DND-41 (cell line): ENCODE measurements around the gene ABLIM3.

Experiments
- ATAC-seq: fragments of 200-7000 bp; cut with Tn5 transposase; 3 replicates; pipeline ENCODE4 v1.9.1; 2021; ENCODE audit warnings: low read depth; ENCODE audit not compliant: insufficient read depth
- DNase-seq: peaks from one replicate; pipeline ENCODE4 v3.0.0-alpha.2; 2020
- H2AFZ ChIP-seq: 2 replicates; pipeline ENCODE4 v1.6.0; 2012; ENCODE audit warnings: low read depth, low read length
- H3K27ac ChIP-seq: 2 replicates; pipeline ENCODE4 v1.5.1; 2012; ENCODE audit warnings: low read length, inconsistent platforms
- H3K27me3 ChIP-seq: fragments of 200-600 bp; sonication (generic); 2 replicates; pipeline ENCODE4 v1.6.0; 2012; ENCODE audit warnings: low read length, mild to moderate bottlenecking, inconsistent platforms; ENCODE audit not compliant: insufficient read depth, poor library complexity
- H3K36me3 ChIP-seq: 2 replicates; pipeline ENCODE4 v1.5.1; 2012; ENCODE audit warnings: low read length, inconsistent platforms; ENCODE audit not compliant: insufficient read depth
- H3K4me1 ChIP-seq: 2 replicates; pipeline ENCODE4 v1.5.1; 2012; ENCODE audit warnings: mild to moderate bottlenecking, low read length; ENCODE audit not compliant: insufficient read depth
- H3K4me2 ChIP-seq: 2 replicates; pipeline ENCODE4 v1.6.0; 2012; ENCODE audit warnings: mild to moderate bottlenecking, moderate library complexity, low read length, inconsistent platforms; ENCODE audit not compliant: insufficient read depth
- H3K4me3 ChIP-seq, 2 experiments: fragments of 200-600 bp in 1 of 2; shearing (Covaris generic) in 1 of 2; 2 replicates each; pipeline ENCODE4 v1.5.1; 2012 to 2016; ENCODE audit warnings: inconsistent platforms in 2 of 2, low read length in 2 of 2, mild to moderate bottlenecking in 2 of 2, low read depth in 1 of 2, moderate library complexity in 1 of 2
- H3K79me2 ChIP-seq: 2 replicates; pipeline ENCODE4 v1.6.0; 2012; ENCODE audit warnings: low read length, inconsistent platforms; ENCODE audit not compliant: insufficient read depth
- H3K9ac ChIP-seq: 2 replicates; pipeline ENCODE4 v1.6.0; 2012; ENCODE audit warnings: low read depth, mild to moderate bottlenecking, inconsistent platforms, low read length, moderate library complexity
- H3K9me3 ChIP-seq: 2 replicates; pipeline ENCODE4 v1.5.1; 2012; ENCODE audit warnings: low read length, moderate library complexity, mild to moderate bottlenecking, inconsistent platforms; ENCODE audit not compliant: insufficient read depth, severe bottlenecking
- H4K20me1 ChIP-seq: 2 replicates; pipeline ENCODE4 v1.6.0; 2012; ENCODE audit warnings: low read length; ENCODE audit not compliant: insufficient read depth
- CTCF ChIP-seq: IDR thresholded peaks from 2 replicates; pipeline ENCODE4 v1.5.1; 2012; ENCODE audit warnings: borderline replicate concordance, low read length, moderate library complexity, mild to moderate bottlenecking; ENCODE audit not compliant: poor library complexity, severe bottlenecking; ENCODE audit errors: extremely low read depth
- EZH2 ChIP-seq: IDR thresholded peaks from 3 replicates; pipeline ENCODE4 v1.6.1; 2012; ENCODE audit warnings: borderline replicate concordance, low read depth, mild to moderate bottlenecking, moderate library complexity, low read length, inconsistent platforms; ENCODE audit not compliant: severe bottlenecking

The ABLIM3 gene

DNA sequence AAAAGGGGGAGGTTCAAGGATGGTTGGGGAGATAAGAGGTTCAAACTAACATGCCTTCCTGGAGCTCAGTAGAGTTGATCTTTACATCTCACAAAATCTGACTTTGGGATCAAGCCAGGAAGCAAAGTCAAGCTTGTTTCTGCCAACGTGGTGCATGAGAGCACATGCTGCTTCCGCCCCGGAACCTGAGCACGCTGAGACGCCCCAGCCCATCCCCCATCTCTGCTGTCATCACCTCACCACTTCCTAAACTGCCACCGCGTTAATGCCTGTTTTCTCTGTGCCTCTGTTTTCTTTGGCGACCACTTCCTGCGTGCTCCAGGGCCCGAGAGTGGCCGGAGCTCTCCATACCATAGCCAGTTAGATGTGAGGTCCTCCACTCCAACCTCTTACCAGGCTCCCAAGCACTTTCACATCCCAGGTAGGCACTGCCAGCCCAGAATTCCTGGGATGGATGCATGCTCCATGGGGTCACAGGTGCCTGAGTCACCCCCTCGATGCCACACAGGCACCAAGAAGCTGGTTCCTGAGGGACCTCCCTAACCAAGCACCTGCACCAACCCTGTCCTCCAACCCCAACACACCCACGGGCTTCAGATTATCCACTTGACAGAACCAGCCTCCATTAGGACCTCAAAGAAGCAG, 99.2 kb downstream of the ABLIM3 start:
- Histone ChIP-seq H3K4me1 (no peaks in the 10 kb centered on the region), H3K79me2 (no peaks in the 10 kb centered on the region), H3K4me3 (no peak overlapping the region), H3K9ac (no peak overlapping the region), H3K9me3 (no peaks in the 10 kb centered on the region), H3K27me3 (peaks cover 14% of the 10 kb centered on the region), H4K20me1 (no peaks in the 10 kb centered on the region), H3K36me3 (no peaks in the 10 kb centered on the region), H3K4me2 (no peak overlapping the region), H2AFZ (no peak overlapping the region), H3K27ac (no peak overlapping the region)
- TF ChIP-seq CTCF (no peak), EZH2 (no peak)
- DNase-seq (no peak), ATAC-seq (no peak)

GRCh38 chr5:149242339-149242738, 101.0 kb downstream of the ABLIM3 start:
- Histone ChIP-seq H3K79me2 (no peaks in the 10 kb centered on the region), H3K36me3 (no peaks in the 10 kb centered on the region), H2AFZ (no peak overlapping the region), H4K20me1 (no peaks in the 10 kb centered on the region), H3K27ac (no peak overlapping the region), H3K4me1 (no peaks in the 10 kb centered on the region), H3K27me3 (peaks cover 14% of the 10 kb centered on the region), H3K4me2 (no peak overlapping the region), H3K9me3 (no peaks in the 10 kb centered on the region), H3K4me3 (no peak overlapping the region), H3K9ac (no peak overlapping the region)
- DNase-seq (no peak), ATAC-seq (no peak)
- TF ChIP-seq EZH2 = no peak
- no peak for TF ChIP-seq CTCF

DNA sequence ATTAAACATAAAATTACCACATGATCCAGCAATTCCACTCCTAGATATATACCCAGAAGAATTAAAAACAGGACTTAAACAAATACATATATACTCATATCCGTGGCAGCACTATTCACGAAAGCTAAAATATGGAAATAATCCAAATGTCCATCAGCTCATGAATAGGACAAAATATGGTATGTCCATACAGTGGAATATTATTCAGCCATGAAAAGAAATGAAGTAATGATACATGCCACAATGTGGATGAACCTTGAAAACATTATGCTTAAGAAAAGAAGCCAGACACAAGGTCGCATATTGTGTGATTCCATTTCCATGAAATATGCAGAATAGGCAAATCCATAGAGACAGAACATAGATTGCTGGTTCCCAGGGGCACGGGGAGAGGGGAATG, 105.6 kb downstream of the ABLIM3 start:
- no peak overlapping the region for H3K4me3 ChIP-seq
- H3K36me3 ChIP-seq = no peaks in the 10 kb centered on the region

More for the DNA sequence above, 105.6 kb downstream of the ABLIM3 start:
- Histone ChIP-seq H3K4me2 (no peak overlapping the region), H2AFZ (no peak overlapping the region), H3K4me1 (no peaks in the 10 kb centered on the region), H3K79me2 (no peaks in the 10 kb centered on the region), H3K27ac (no peak overlapping the region), H3K27me3 (peaks cover 11% of the 10 kb centered on the region), H3K9ac (no peak overlapping the region), H4K20me1 (no peaks in the 10 kb centered on the region), H3K9me3 (no peaks in the 10 kb centered on the region)
- no peak for DNase-seq
- TF ChIP-seq EZH2 = no peak
- no peak for TF ChIP-seq CTCF
- no peak for ATAC-seq
